ENCODE measurements around the gene PTH2. TPM values are rescaled to one million over a fixed set of nuclear protein-coding genes. Genes with fewer than 3 reads are reported as not detected.

PTH2 gene
- total and polyA plus RNA-seq, 7 donors, result not detected

- no peak for ATAC-seq
- H3K27me3 ChIP-seq (ENCODE audit: insufficient read depth in 3 of 3, low read length in 2 of 3), result peaks cover 0 to 6% (median 5%) of the 10 kb centered on the region in 3 donors
- intact Hi-C loops (cut with DNase I), result no loop called here
- no peak overlapping the region for H3K27ac ChIP-seq
- no peaks in the 10 kb centered on the region for H3K9me3 ChIP-seq
- WGBS, 3 donors, result 26 to 40% (median 37%) methylated on average over 9 of the region's 9 CpGs
- DNase-seq, result no peak
- H3K36me3 ChIP-seq (ENCODE audit: insufficient read depth in 1 of 2, low read depth in 1 of 2), result no peaks in the 10 kb centered on the region
- no peaks in the 10 kb centered on the region for H3K4me1 ChIP-seq
- H3K4me3 ChIP-seq, result no peak overlapping the region
- TF ChIP-seq CTCF (IDR thresholded peaks at IDR 0.05), result no peak
Observed at GRCh38 chr19:49390929-49391359, 32.3 kb downstream of the PTH2 start.

- TF ChIP-seq CTCF (IDR thresholded peaks at IDR 0.05), result no peak
- peaks cover 0 to 6% (median 5%) of the 10 kb centered on the region in 3 donors for H3K27me3 ChIP-seq (ENCODE audit: insufficient read depth in 3 of 3, low read length in 2 of 3)
- no peaks in the 10 kb centered on the region for H3K9me3 ChIP-seq
- intact Hi-C loops (cut with DNase I), result no loop called here
- H3K36me3 ChIP-seq (ENCODE audit: insufficient read depth in 1 of 2, low read depth in 1 of 2), result no peaks in the 10 kb centered on the region
- H3K4me1 ChIP-seq, result no peaks in the 10 kb centered on the region
- ATAC-seq (no peak), DNase-seq (no peak)
- no peak overlapping the region for H3K4me3 ChIP-seq
- H3K27ac ChIP-seq, result no peak overlapping the region
- WGBS, 3 donors, result 39 to 56% (median 43%) methylated on average over 25 to 26 of the region's 26 CpGs
Observed at GRCh38 chr19:49390131-49390928, 32.9 kb downstream of the PTH2 start.

GRCh38 chr19:49389406-49389805, 33.8 kb downstream of the PTH2 start:
- intact Hi-C loops (cut with DNase I), result no loop called here
- 82 to 86% (median 86%) methylated on average over 20 of the region's 20 CpGs for WGBS, 3 donors
- TF ChIP-seq CTCF (IDR thresholded peaks at IDR 0.05), result no peak
- H3K9me3 ChIP-seq, result no peaks in the 10 kb centered on the region
- no peak overlapping the region for H3K27ac ChIP-seq
- no peak for ATAC-seq
- no peak for DNase-seq
- H3K4me1 ChIP-seq, result no peaks in the 10 kb centered on the region
- H3K36me3 ChIP-seq (ENCODE audit: insufficient read depth in 1 of 2, low read depth in 1 of 2), result no peaks in the 10 kb centered on the region
- peaks cover 0 to 6% (median 5%) of the 10 kb centered on the region in 3 donors for H3K27me3 ChIP-seq (ENCODE audit: insufficient read depth in 3 of 3, low read length in 2 of 3)
- no peak overlapping the region for H3K4me3 ChIP-seq

- Histone ChIP-seq H3K9me3 (no peaks in the 10 kb centered on the region), H3K36me3 (ENCODE audit: insufficient read depth in 1 of 2, low read depth in 1 of 2) (no peaks in the 10 kb centered on the region), H3K27ac (no peak within 1 kb of the TSS), H3K27me3 (ENCODE audit: insufficient read depth in 3 of 3, low read length in 2 of 3) (peaks cover 0 to 6% (median 5%) of the 10 kb centered on the region in 3 donors), H3K4me1 (no peaks in the 10 kb centered on the region), H3K4me3 (peak within 1 kb of the TSS; percentile 49)
- intact Hi-C loops (cut with DNase I), result no loop called here
- no peak for TF ChIP-seq CTCF (IDR thresholded peaks at IDR 0.05)
- DNase-seq (peak; percentile 83 to 92), ATAC-seq (peak; percentile 58 to 91 (median 81))
- WGBS, 3 donors, result 45 to 54% (median 50%) methylated on average over 37 to 40 of the region's 40 CpGs
Observed at GRCh38 chr19:49387936-49388372, 35.3 kb downstream of the PTH2 start, which contains the start of gene KASH5. Gene KASH5, plus strand, starts transcription at chr19:49388249. Its CDS starts 2,635 bp downstream, at chr19:49390884.

All from psoas muscle (tissue), 8 donors.